ENCODE results near the gene DNAJB9. TPM values are rescaled to one million over a fixed set of nuclear protein-coding genes. Genes with fewer than 3 reads are reported as not detected.

The DNAJB9 gene
- total and polyA plus RNA-seq, 2 of the 8 experiments (the other 6 are each of a cell fraction or from before 2014, with no cell fraction given) = 1.8 to 9.7 TPM

DNA sequence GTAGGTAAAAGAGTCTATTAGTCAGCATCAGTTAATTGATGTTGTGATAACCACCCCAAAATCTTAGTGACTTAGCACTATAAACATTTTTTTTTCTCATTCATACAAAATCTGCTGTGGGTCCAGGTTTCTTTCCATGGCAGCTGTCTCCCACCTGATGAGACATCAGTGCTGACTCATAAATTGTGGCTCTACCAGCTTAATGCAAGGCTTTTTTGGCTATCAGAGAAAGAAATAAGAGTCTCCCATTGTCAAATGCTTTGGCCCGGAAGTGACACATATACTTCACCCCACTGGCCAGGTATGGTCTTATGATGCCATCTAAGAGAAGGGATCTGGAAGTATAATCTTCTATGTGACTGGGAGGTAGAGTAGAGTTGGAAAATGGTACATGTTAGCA is 14.5 kb downstream of the DNAJB9 start:
- H4K20me1 ChIP-seq (replicated peaks in 1 of 2; ENCODE audit: control insufficient read depth in 1 of 2, insufficient read depth in 2 of 2, low read length in 2 of 2) = no peaks in the 10 kb centered on the region
- peaks cover 0 to 7% (median 6%) of the 10 kb centered on the region in 4 experiments; a peak in 3 of 7 replicates for H3K4me1 ChIP-seq (replicated peaks in 1 of 4; ENCODE audit: control insufficient read depth in 3 of 4, insufficient read depth in 4 of 4, low read length in 3 of 4)
- H3K56ac ChIP-seq (replicated peaks; ENCODE audit: insufficient read length, low read depth, low read length) = no peak overlapping the region
- no peak overlapping the region for H3K4me3 ChIP-seq (ENCODE audit: extremely low read depth in 1 of 4, insufficient read depth in 2 of 4, low read depth in 3 of 4, low read length in 4 of 4)
- H3K27ac ChIP-seq (ENCODE audit: low read depth, low read length) = no peak overlapping the region
- H4K8ac ChIP-seq (ENCODE audit: extremely low read depth, insufficient read depth, low read length) = no peak overlapping the region
- H3K23ac ChIP-seq (ENCODE audit: insufficient read length) = no peak overlapping the region
- ChIA-PET CTCF (ENCODE audit: partially characterized antibody) (no interaction called here), POLR2A (ENCODE audit: partially characterized antibody) (no interaction called here)
- DNase-seq (ENCODE audit: low read depth in 1 of 2, low spot score in 2 of 2) (no peak), FAIRE-seq (no peak)
- H2AK5ac ChIP-seq (ENCODE audit: low read depth, low read length) = no peak overlapping the region
- H2BK5ac ChIP-seq (ENCODE audit: low read depth, low read length) = no peak overlapping the region
- H3K36me3 ChIP-seq (ENCODE audit: control insufficient read depth in 2 of 4, insufficient read depth in 4 of 4, low read length in 3 of 4) = peaks cover 0 to 8% (median under 1%) of the 10 kb centered on the region in 4 experiments; a peak in 1 of 8 replicates
- no peaks in the 10 kb centered on the region for H3K79me2 ChIP-seq (ENCODE audit: control insufficient read depth in 1 of 2, insufficient read depth in 2 of 2, low read length in 2 of 2)
- no peak overlapping the region for H3K4me2 ChIP-seq (ENCODE audit: insufficient read depth in 1 of 2, low read depth in 2 of 2, low read length in 2 of 2)
- H3K9ac ChIP-seq (replicated peaks in 1 of 4; ENCODE audit: extremely low read depth in 1 of 4, low read depth in 3 of 4, low read length in 3 of 4) = no peak overlapping the region
- H3K27me3 ChIP-seq (replicated peaks in 1 of 4; ENCODE audit: control insufficient read depth in 3 of 4, extremely low read depth in 1 of 4, insufficient read depth in 3 of 4, low read length in 3 of 4) = no peaks in the 10 kb centered on the region
- H2BK15ac ChIP-seq (ENCODE audit: low read length) = no peak overlapping the region
- no peak overlapping the region for H2AFZ ChIP-seq (ENCODE audit: low read length)
- peaks cover 0 to 4% of the 10 kb centered on the region in 2 experiments; a peak in 1 of 4 replicates for H3K9me3 ChIP-seq (ENCODE audit: insufficient read depth in 2 of 2, low read depth in 1 of 2, low read length in 1 of 2)
- H3K4ac ChIP-seq (replicated peaks; ENCODE audit: insufficient read length, low read depth, low read length) = no peak overlapping the region
- no peaks in the 10 kb centered on the region; the same call in 1 of the 2 replicates for H3K23me2 ChIP-seq (ENCODE audit: low read depth, low read length)
- H4K5ac ChIP-seq (ENCODE audit: insufficient read length, low read depth, low read length) = no peak overlapping the region
- no peak overlapping the region for H3K18ac ChIP-seq (ENCODE audit: extremely low read depth, low read length)
- H3K79me1 ChIP-seq (ENCODE audit: low read depth, low read length) = no peaks in the 10 kb centered on the region
- no peak overlapping the region for H2BK20ac ChIP-seq (ENCODE audit: low read length)
- H3K14ac ChIP-seq (ENCODE audit: insufficient read length) = no peak overlapping the region
- H2BK12ac ChIP-seq (ENCODE audit: low read depth, low read length) = no peak overlapping the region
- H2BK120ac ChIP-seq (replicated peaks; ENCODE audit: low read depth, low read length) = no peak overlapping the region
- H4K91ac ChIP-seq (replicated peaks; ENCODE audit: insufficient read length, low read length) = no peak overlapping the region
- 80% methylated on average over 1 of the region's 1 CpG; no CpG with 5 or more reads in 1 of the 2 experiments for WGBS, 2 experiments (ENCODE audit: extremely low coverage in 1 of 2, insufficient coverage in 1 of 2, insufficient read length in 1 of 2, insufficient replicate concordance in 2 of 2, low coverage in 1 of 2, low lambda C conversion rate in 2 of 2, missing lambda C conversion rate in 1 of 2)
- TF ChIP-seq CTBP2 (IDR thresholded peaks at IDR 0.05; ENCODE audit: borderline replicate concordance, insufficient read depth, insufficient read length, low read length) (no peak), ASH2L (IDR thresholded peaks at IDR 0.05; ENCODE audit: low read length) (no peak), CEBPB (IDR thresholded peaks at IDR 0.05; ENCODE audit: low read depth, low read length) (no peak), POLR2AphosphoS5 (IDR thresholded peaks at IDR 0.05; ENCODE audit: low read depth, low read length) (no peak), NRF1 (IDR thresholded peaks at IDR 0.05; ENCODE audit: low read depth, low read length) (no peak), RBBP5 (IDR thresholded peaks at IDR 0.05; ENCODE audit: borderline replicate concordance, low read depth, low read length) (no peak), EZH2 (IDR thresholded peaks at IDR 0.05; ENCODE audit: low read depth, low read length, severe bottlenecking) (no peak), TCF12 (IDR thresholded peaks at IDR 0.05; ENCODE audit: low read depth, low read length) (no peak), RNF2 (IDR thresholded peaks at IDR 0.05; ENCODE audit: borderline replicate concordance, low read depth, low read length, missing control alignments, poor library complexity, severe bottlenecking) (no peak), SP1 (IDR thresholded peaks at IDR 0.05; ENCODE audit: low read depth, low read length) (no peak), SP2 (IDR thresholded peaks at IDR 0.05; ENCODE audit: low read length) (no peak), SUZ12 (IDR thresholded peaks at IDR 0.05; ENCODE audit: low read length) (no peak), CBX8 (IDR thresholded peaks at IDR 0.05; ENCODE audit: borderline replicate concordance, low read depth, low read length) (no peak), CHD2 (IDR thresholded peaks at IDR 0.05; ENCODE audit: low read length) (no peak), CHD1 (IDR thresholded peaks at IDR 0.05; ENCODE audit: low read depth, low read length) (no peak), BRCA1 (IDR thresholded peaks at IDR 0.05; ENCODE audit: low read depth, low read length) (no peak)
